ENCODE data around the gene ENKUR.
"Not testable (repeated sequence)": the region's sequence is repeated elsewhere in the genome, so short reads cannot be mapped to it uniquely, and the experiment has no call there.

ENKUR gene

DNA sequence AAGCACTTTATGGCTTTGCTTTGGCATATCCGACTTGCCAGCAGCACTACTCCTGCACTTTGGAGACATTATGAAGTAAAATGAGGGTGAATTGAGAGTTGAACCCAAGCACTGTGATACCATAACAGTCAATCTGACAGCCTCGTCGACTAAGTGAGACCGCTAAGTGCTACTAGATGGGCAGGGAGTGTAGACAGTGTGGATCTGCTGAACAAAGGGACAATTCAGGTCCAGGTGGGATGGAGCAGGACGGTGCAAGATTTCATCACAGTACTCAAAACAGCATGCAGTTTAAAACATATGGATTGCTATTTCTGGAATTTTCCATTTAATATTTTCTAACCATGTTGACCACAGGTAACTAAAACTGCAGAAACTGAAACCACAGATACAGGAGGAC is 42.8 kb downstream of the ENKUR start:
- DNase-seq (ENCODE audit: low spot score), result no peak

- no peak for DNase-seq (ENCODE audit: low spot score)
Observed at GRCh38 chr10:24971374-24971773, 44.6 kb downstream of the ENKUR start.

GRCh38 chr10:24969841-24970281 is 46.1 kb downstream of the ENKUR start:
- peak; percentile 45 for DNase-seq (ENCODE audit: low spot score)

- DNase-seq (ENCODE audit: low spot score), result not testable (repeated sequence)
Observed at GRCh38 chr10:24968951-24969350, 47.0 kb downstream of the ENKUR start.

- DNase-seq (ENCODE audit: low spot score), result no peak
Observed at GRCh38 chr10:24968349-24968748, 47.6 kb downstream of the ENKUR start.

- no peak for DNase-seq (ENCODE audit: low spot score)
Observed at GRCh38 chr10:24966962-24967481, 48.9 kb downstream of the ENKUR start.

DNA sequence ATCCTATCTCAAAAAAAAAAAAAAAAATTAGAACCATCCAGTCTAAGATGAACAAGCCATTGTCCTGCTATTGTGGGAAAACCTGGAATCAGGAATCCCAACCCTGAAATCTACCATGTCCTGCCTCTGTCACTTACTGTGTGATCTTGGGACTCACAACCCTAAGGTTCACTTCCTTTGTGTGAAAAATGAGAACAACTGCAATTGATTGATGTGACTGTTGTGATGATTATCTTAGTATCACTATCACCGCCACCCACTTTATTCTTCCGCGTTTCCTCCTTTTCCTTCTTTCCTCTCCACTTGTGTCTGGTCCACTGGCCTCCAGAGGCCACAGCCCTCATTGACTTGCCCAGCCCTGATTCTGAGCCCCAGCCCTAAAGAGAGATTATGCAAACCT is 50.9 kb downstream of the ENKUR start:
- DNase-seq (ENCODE audit: low spot score), result no peak

DNA sequence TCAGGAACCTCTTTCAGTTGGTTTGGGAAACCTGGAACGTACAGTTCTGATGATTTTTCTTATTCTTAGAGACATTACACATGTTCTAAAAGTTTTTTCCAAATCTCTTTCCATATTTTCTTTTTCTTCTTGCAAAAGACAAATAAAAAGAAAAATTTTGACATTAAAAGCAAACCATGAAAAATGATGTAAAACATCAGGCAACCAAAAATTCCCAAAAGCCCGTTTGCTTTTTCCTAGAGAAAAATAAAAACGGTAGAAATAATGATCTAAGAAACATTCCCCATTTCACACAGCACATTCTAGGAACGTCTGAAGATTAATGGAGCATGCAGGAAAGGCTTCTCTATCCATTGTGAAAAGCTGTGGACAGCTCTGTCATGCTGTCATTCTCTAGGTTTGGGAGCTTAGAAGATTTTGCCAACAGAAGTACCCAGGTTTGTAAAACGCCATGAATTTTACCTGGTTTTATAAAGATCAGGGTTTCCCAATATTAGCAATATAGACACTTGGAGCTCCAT is 52.4 kb downstream of the ENKUR start:
- no peak for DNase-seq (ENCODE audit: low spot score)

GRCh38 chr10:24962995-24963394 is 53.0 kb downstream of the ENKUR start:
- DNase-seq (ENCODE audit: low spot score), result no peak

DNA sequence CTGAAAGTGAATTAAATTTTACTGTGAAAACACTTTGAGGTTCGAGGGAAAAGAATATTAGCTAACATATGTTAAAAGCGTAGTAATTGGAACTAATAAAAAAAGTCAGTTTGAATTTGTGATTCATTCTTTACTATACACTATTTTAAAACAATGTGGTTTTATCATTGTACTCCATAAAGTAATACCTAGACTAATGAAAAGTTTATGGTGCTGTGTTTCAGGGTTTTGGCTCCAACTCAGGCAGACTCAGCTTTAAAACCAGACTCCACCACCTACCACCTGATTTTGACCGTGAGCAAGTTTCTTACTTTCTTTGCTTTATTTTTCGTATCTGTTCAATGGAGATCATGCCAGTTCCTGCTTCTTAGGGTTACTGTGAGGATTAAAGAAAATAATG is 54.4 kb downstream of the ENKUR start:
- DNase-seq (ENCODE audit: low spot score), result no peak

DNA sequence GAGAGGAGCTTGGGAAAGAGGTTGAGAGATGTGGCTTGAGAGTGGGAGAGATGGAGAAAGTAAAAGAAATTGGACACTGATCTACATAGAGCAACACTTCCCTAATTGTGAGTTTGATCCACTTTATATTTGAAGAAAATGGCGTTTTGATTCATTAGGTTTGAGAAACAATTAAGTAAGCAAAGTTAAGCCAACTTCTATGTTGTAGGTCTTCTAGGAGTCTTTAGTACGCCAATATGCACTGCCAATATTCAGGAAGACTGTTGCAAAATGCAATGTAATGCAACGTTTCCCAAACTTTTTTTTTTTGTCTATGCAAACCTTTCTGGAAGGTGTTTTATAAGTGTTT is 56.6 kb downstream of the ENKUR start:
- DNase-seq (ENCODE audit: low spot score), result no peak

DNA sequence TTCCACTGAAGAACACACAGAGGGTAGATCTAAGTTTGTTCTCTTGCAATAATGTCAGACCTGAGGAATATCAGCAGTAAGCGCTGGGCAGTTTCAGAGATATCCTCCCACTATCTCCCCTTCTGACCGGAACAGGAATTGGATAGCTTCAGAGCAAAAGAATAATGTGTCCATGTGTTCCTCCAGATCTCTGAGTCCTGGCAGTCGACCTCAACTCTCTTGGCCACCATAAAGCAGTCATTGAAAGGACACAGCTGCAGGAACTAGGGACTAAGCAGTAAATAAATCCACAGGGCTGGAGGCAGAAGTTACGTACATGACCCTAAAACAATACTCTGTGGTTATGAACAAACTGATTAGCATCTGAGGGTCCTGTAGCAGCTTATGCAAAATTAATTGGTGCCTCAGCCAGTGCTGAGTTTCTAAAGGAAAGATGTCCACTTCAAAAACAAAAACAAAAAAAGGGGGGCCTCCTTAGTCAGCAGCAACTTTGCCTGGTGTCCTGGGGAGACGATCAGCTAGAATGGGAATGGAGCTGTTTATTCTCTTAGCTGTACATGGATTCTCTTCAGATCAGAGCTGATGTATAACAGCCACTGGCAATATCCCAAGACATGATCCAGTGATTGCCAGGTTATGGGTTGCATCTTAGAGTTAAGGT is 57.1 kb downstream of the ENKUR start:
- DNase-seq (ENCODE audit: low spot score), result peak; percentile 23

GRCh38 chr10:24958091-24958720 is 57.8 kb downstream of the ENKUR start:
- peak; percentile 67 for DNase-seq (ENCODE audit: low spot score)

- DNase-seq (ENCODE audit: low spot score), result not testable (repeated sequence)
Observed at GRCh38 chr10:24957624-24958051, 58.3 kb downstream of the ENKUR start.

DNA sequence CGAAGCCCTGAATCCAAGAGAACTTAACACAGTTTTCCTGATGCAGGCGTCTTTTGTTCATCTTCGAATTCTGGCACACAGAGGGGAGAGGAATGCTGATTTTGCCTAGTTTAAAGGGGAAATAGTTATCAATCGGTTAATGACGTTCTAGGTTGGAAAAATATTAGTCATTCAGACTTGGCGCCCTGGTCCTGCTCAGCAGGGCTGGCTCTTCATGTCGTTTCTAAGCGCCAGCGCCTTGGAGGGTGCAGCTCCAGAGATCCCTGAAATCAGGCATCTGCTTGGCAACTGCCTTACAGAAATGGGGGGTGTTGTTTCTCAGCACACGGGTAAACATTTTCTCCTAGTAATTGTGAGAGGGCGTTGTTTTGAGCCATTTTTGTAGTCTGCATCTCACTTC is 62.3 kb downstream of the ENKUR start:
- peak; percentile 55 for DNase-seq (ENCODE audit: low spot score)

- DNase-seq (ENCODE audit: low spot score), result peak; percentile 82
Observed at GRCh38 chr10:24952707-24953645, 63.0 kb downstream of the ENKUR start.

DNA sequence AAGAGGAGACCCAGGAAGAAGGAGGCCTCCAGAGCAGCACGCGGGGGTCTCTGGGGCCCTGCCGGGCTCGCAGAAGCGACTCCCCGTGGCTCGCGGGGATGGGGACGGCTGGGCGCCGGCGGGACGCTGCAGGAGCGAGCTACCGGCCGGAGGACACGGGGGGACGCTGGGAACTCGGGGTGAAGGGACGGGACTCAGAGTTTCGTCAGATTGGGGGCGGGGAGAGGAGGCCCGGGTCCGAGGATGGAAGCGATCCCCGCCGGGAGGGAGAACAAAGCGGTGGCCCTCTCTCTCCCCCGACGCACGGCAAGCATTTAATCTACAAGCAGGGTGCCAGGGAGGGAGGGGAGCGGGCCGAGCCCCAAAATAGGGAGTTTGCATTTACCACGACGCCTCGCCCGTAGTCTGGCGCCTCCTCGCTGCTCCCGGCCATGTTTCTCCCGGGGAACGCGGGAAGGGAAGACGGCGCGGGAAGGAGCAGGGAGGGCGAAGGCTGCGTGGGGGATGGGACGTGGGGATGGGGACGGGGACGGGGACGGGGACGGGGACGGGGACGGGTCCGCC is 63.7 kb downstream of the ENKUR start, which contains the start of gene PRTFDC1:
TSS of gene PRTFDC1 (minus strand) at position 464 of the 564 bp plus-strand sequence. CDS start at position 433, 31 bp downstream.
- peak; percentile 65 for DNase-seq (ENCODE audit: low spot score)

DNA sequence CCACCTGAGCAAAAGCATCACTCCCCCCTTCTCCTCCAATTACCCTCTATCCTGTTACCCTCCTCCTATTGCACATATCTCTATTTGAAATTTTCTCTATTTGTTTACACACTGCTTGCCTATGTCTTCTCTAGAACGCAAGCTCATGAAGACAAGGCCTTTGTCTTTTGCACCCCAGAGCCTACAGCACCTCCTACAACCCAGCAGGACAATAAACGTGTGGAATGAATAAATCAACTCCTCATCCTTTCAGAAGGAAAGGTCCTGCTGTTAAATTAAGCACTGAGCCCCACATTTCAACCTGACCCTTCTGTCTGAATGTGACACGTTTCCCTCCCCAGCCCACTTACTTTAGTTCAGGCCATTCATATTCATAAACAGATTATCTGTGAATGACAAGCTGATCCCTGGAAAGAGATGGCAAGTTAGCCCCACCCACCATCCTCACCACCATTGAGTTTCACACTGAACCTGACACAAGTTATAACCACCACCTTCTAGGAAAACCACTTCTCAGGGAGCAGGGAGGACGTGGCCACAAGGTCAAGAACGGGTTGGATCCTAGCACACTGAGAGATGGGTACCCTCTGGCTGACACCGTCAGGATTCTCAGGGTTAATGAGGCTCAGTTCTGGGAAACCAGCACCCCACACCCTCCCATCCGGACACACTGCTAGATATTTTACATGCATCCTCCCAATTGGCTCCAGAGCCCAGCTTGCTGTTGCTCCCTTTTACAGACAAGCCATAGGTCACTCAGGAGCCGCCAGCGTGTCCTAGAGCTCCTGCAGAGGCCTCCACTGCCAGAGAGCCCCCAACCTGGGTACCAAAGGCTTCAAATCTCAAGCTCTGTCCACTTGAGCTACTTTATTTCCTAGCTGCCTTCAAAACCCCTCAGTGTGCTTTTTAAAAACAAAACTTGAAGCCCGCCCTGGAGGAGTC is 64.5 kb downstream of the ENKUR start:
- DNase-seq (ENCODE audit: low spot score), result peak; percentile 38

- no peak for DNase-seq (ENCODE audit: low spot score)
Observed at GRCh38 chr10:24950439-24950838, 65.5 kb downstream of the ENKUR start.

- DNase-seq (ENCODE audit: low spot score), result no peak
Observed at GRCh38 chr10:24949616-24950015, 66.3 kb downstream of the ENKUR start.
